ENCODE data around the gene ORC1.

ORC1 gene

GRCh38 chr1:52360595-52360968, 43.6 kb downstream of the ORC1 start:
- H4K8ac ChIP-seq (ENCODE audit: low read depth, low read length), result no peak overlapping the region
- no peak overlapping the region for H3K4ac ChIP-seq (ENCODE audit: low read depth, low read length)
- peaks cover 6% of the 10 kb centered on the region for H3K79me1 ChIP-seq (ENCODE audit: low read length)
- WGBS (ENCODE audit: extremely low coverage, insufficient coverage, insufficient read length), result no CpG with 5 or more reads among the region's 7 CpGs
- no peaks in the 10 kb centered on the region for H3K9me3 ChIP-seq (ENCODE audit: insufficient read depth, low read depth, low read length)
- H3K36me3 ChIP-seq (ENCODE audit: control insufficient read depth in 1 of 2, insufficient read depth in 2 of 2, low read length in 2 of 2), result peaks cover 68 to 79% of the 10 kb centered on the region in 2 experiments
- H3K23ac ChIP-seq (ENCODE audit: low read length), result no peak overlapping the region
- no peak for DNase-seq
- no peak overlapping the region for H2AFZ ChIP-seq (ENCODE audit: insufficient read depth, low read length, poor library complexity)
- no peak overlapping the region for H3K9ac ChIP-seq (ENCODE audit: low read length)
- H2BK120ac ChIP-seq (ENCODE audit: insufficient read depth, low read length, poor library complexity), result no peak overlapping the region
- no peak overlapping the region for H3K14ac ChIP-seq (ENCODE audit: low read length)
- no peak overlapping the region for H3K18ac ChIP-seq (ENCODE audit: low read length)
- H3K4me2 ChIP-seq (ENCODE audit: low read length), result no peak overlapping the region
- H2BK12ac ChIP-seq (ENCODE audit: low read length), result no peak overlapping the region
- H3K27ac ChIP-seq (ENCODE audit: low read depth, low read length), result no peak overlapping the region
- H3K27me3 ChIP-seq (ENCODE audit: insufficient read depth, low read length), result no peaks in the 10 kb centered on the region
- H4K12ac ChIP-seq (ENCODE audit: low read depth, low read length), result no peak overlapping the region
- peaks cover 7% of the 10 kb centered on the region for H3K79me2 ChIP-seq (ENCODE audit: control insufficient read depth, insufficient read depth, low read length, poor library complexity)
- peaks cover 7 to 10% of the 10 kb centered on the region in 2 experiments for H3K4me1 ChIP-seq (ENCODE audit: control insufficient read depth in 1 of 2, insufficient read depth in 2 of 2, low read length in 2 of 2)
- no peak overlapping the region for H2AK5ac ChIP-seq (ENCODE audit: low read length)
- no peak overlapping the region for H4K91ac ChIP-seq (ENCODE audit: low read depth, low read length)
- no peak overlapping the region for H3K4me3 ChIP-seq (ENCODE audit: low read depth, low read length)
- H2BK5ac ChIP-seq (ENCODE audit: low read depth, low read length, poor library complexity), result no peak overlapping the region

GRCh38 chr1:52359676-52360594, 44.3 kb downstream of the ORC1 start:
- Histone ChIP-seq H3K4me1 (ENCODE audit: control insufficient read depth in 1 of 2, insufficient read depth in 2 of 2, low read length in 2 of 2) (peaks cover 6 to 7% of the 10 kb centered on the region in 2 experiments), H3K36me3 (ENCODE audit: control insufficient read depth in 1 of 2, insufficient read depth in 2 of 2, low read length in 2 of 2) (peaks cover 75 to 85% of the 10 kb centered on the region in 2 experiments), H3K9ac (ENCODE audit: low read length) (no peak overlapping the region), H3K4me2 (ENCODE audit: low read length) (no peak overlapping the region), H2BK5ac (ENCODE audit: low read depth, low read length, poor library complexity) (no peak overlapping the region), H2AFZ (ENCODE audit: insufficient read depth, low read length, poor library complexity) (no peak overlapping the region), H3K14ac (ENCODE audit: low read length) (no peak overlapping the region), H3K79me2 (ENCODE audit: control insufficient read depth, insufficient read depth, low read length, poor library complexity) (peaks cover under 1% of the 10 kb centered on the region), H2AK5ac (ENCODE audit: low read length) (no peak overlapping the region), H3K27me3 (ENCODE audit: insufficient read depth, low read length) (no peaks in the 10 kb centered on the region), H3K4ac (ENCODE audit: low read depth, low read length) (no peak overlapping the region), H3K23ac (ENCODE audit: low read length) (no peak overlapping the region), H2BK12ac (ENCODE audit: low read length) (no peak overlapping the region), H3K18ac (ENCODE audit: low read length) (no peak overlapping the region), H3K9me3 (ENCODE audit: insufficient read depth, low read depth, low read length) (no peaks in the 10 kb centered on the region), H3K27ac (ENCODE audit: low read depth, low read length) (no peak overlapping the region), H4K91ac (ENCODE audit: low read depth, low read length) (no peak overlapping the region), H3K79me1 (ENCODE audit: low read length) (no peaks in the 10 kb centered on the region), H4K12ac (ENCODE audit: low read depth, low read length) (no peak overlapping the region), H3K4me3 (ENCODE audit: low read depth, low read length) (no peak overlapping the region), H4K8ac (ENCODE audit: low read depth, low read length) (no peak overlapping the region), H2BK120ac (ENCODE audit: insufficient read depth, low read length, poor library complexity) (no peak overlapping the region)
- DNase-seq, result no peak
- no CpG with 5 or more reads among the region's 24 CpGs for WGBS (ENCODE audit: extremely low coverage, insufficient coverage, insufficient read length)

- Histone ChIP-seq H2AK5ac (ENCODE audit: low read length) (no peak overlapping the region), H2BK5ac (ENCODE audit: low read depth, low read length, poor library complexity) (no peak overlapping the region), H3K4me3 (ENCODE audit: low read depth, low read length) (no peak overlapping the region), H3K18ac (ENCODE audit: low read length) (no peak overlapping the region), H3K36me3 (ENCODE audit: control insufficient read depth in 1 of 2, insufficient read depth in 2 of 2, low read length in 2 of 2) (peaks cover 84 to 90% of the 10 kb centered on the region in 2 experiments), H3K4me2 (ENCODE audit: low read length) (no peak overlapping the region), H3K23ac (ENCODE audit: low read length) (no peak overlapping the region), H2BK120ac (ENCODE audit: insufficient read depth, low read length, poor library complexity) (no peak overlapping the region), H4K91ac (ENCODE audit: low read depth, low read length) (no peak overlapping the region), H3K27ac (ENCODE audit: low read depth, low read length) (no peak overlapping the region), H3K14ac (ENCODE audit: low read length) (no peak overlapping the region), H2AFZ (ENCODE audit: insufficient read depth, low read length, poor library complexity) (no peak overlapping the region), H3K9ac (ENCODE audit: low read length) (no peak overlapping the region), H3K79me2 (ENCODE audit: control insufficient read depth, insufficient read depth, low read length, poor library complexity) (no peaks in the 10 kb centered on the region), H3K4ac (ENCODE audit: low read depth, low read length) (no peak overlapping the region), H2BK12ac (ENCODE audit: low read length) (no peak overlapping the region), H3K9me3 (ENCODE audit: insufficient read depth, low read depth, low read length) (no peaks in the 10 kb centered on the region), H3K79me1 (ENCODE audit: low read length) (no peaks in the 10 kb centered on the region), H3K4me1 (ENCODE audit: control insufficient read depth in 1 of 2, insufficient read depth in 2 of 2, low read length in 2 of 2) (no peaks in the 10 kb centered on the region), H4K8ac (ENCODE audit: low read depth, low read length) (no peak overlapping the region), H3K27me3 (ENCODE audit: insufficient read depth, low read length) (no peaks in the 10 kb centered on the region), H4K12ac (ENCODE audit: low read depth, low read length) (no peak overlapping the region)
- no peak for DNase-seq
- WGBS (ENCODE audit: extremely low coverage, insufficient coverage, insufficient read length), result no CpG with 5 or more reads among the region's 18 CpGs
Observed at GRCh38 chr1:52358851-52359497, 45.2 kb downstream of the ORC1 start.

- no CpG with 5 or more reads among the region's 9 CpGs for WGBS (ENCODE audit: extremely low coverage, insufficient coverage, insufficient read length)
- no peaks in the 10 kb centered on the region for H3K9me3 ChIP-seq (ENCODE audit: insufficient read depth, low read depth, low read length)
Observed at GRCh38 chr1:52357397-52357796, 46.8 kb downstream of the ORC1 start.

More at GRCh38 chr1:52357397-52357796, 46.8 kb downstream of the ORC1 start:
- Histone ChIP-seq H3K23ac (ENCODE audit: low read length) (no peak overlapping the region), H2AFZ (ENCODE audit: insufficient read depth, low read length, poor library complexity) (no peak overlapping the region), H3K79me2 (ENCODE audit: control insufficient read depth, insufficient read depth, low read length, poor library complexity) (no peaks in the 10 kb centered on the region), H3K4me1 (ENCODE audit: control insufficient read depth in 1 of 2, insufficient read depth in 2 of 2, low read length in 2 of 2) (no peaks in the 10 kb centered on the region), H3K9ac (ENCODE audit: low read length) (no peak overlapping the region), H3K27me3 (ENCODE audit: insufficient read depth, low read length) (no peaks in the 10 kb centered on the region), H4K12ac (ENCODE audit: low read depth, low read length) (no peak overlapping the region), H3K4ac (ENCODE audit: low read depth, low read length) (no peak overlapping the region), H2AK5ac (ENCODE audit: low read length) (no peak overlapping the region), H2BK5ac (ENCODE audit: low read depth, low read length, poor library complexity) (no peak overlapping the region), H3K36me3 (ENCODE audit: control insufficient read depth in 1 of 2, insufficient read depth in 2 of 2, low read length in 2 of 2) (peaks cover 92 to 99% of the 10 kb centered on the region in 2 experiments), H3K14ac (ENCODE audit: low read length) (no peak overlapping the region), H2BK120ac (ENCODE audit: insufficient read depth, low read length, poor library complexity) (no peak overlapping the region), H3K18ac (ENCODE audit: low read length) (no peak overlapping the region), H4K8ac (ENCODE audit: low read depth, low read length) (no peak overlapping the region), H3K27ac (ENCODE audit: low read depth, low read length) (no peak overlapping the region), H2BK12ac (ENCODE audit: low read length) (no peak overlapping the region), H4K91ac (ENCODE audit: low read depth, low read length) (no peak overlapping the region), H3K4me2 (ENCODE audit: low read length) (no peak overlapping the region), H3K4me3 (ENCODE audit: low read depth, low read length) (no peak overlapping the region), H3K79me1 (ENCODE audit: low read length) (no peaks in the 10 kb centered on the region)
- no peak for DNase-seq

All from trophoblast cell (in vitro differentiated cells and primary cell).